Smooth muscle cell of bladder (primary cell): ENCODE data around the gene GLI1. TPM values are rescaled to one million over a fixed set of nuclear protein-coding genes. Genes with fewer than 3 reads are reported as not detected.

Experiments used
- total RNA-seq: library from RNA; depleted of rRNA; stranded (reverse); fragments of >200 nt; gene quantifications from 2 replicates; pipeline ENCODE4 v1.2.3, GENCODE V29; 2014

GLI1 gene
- total RNA-seq = 0.18 and 0.71 TPM in 2 replicates

GRCh38 chr12:57459750-57460467 lies at the start of gene GLI1:
GLI1 (plus strand) TSS chr12:57459785; CDS start chr12:57463692, 3,907 bp downstream.

GRCh38 chr12:57430931-57431566 lies 28.5 kb upstream of the GLI1 start, which contains the start of gene R3HDM2:
R3HDM2 (minus strand) TSS chr12:57431043; CDS start chr12:57310428, 120,615 bp downstream.

GRCh38 chr12:57434517-57435223 lies 24.9 kb upstream of the GLI1 start, which contains the start of gene INHBC:
INHBC (plus strand) TSS chr12:57434784; CDS start chr12:57434887, 103 bp downstream.

GRCh38 chr12:57454566-57455373 lies 4.8 kb upstream of the GLI1 start, which contains the start of gene INHBE:
INHBE (plus strand) TSS chr12:57455307; CDS start chr12:57455537, 230 bp downstream.

GRCh38 chr12:57479376-57480115 lies 20.0 kb downstream of the GLI1 start, which contains the start of gene ARHGAP9:
ARHGAP9 (minus strand) TSS chr12:57479866; CDS start chr12:57479406, 460 bp downstream.

GRCh38 chr12:57487597-57488401 lies 28.2 kb downstream of the GLI1 start, which contains the start of gene MARS1:
MARS1 (plus strand) TSS chr12:57488068; CDS start chr12:57488091, 23 bp downstream.

GRCh38 chr12:57520053-57520818 lies 60.7 kb downstream of the GLI1 start, which contains the start of gene DDIT3:
DDIT3 (minus strand) TSS chr12:57520514; CDS start chr12:57517406, 3,108 bp downstream.

Other genes starting within 250 kb of the GLI1 start
- gene NXPH4, start 243.0 kb upstream of the GLI1 start, total RNA-seq = 0.28 and 0.65 TPM in 2 replicates
- 223 and 313 TPM in 2 replicates for gene SHMT2, start 230.1 kb upstream of the GLI1 start, total RNA-seq
- gene STAC3, start 208.6 kb upstream of the GLI1 start, total RNA-seq = 0.14 and 0.37 TPM in 2 replicates
- 8.0 and 9.0 TPM in 2 replicates for gene R3HDM2, start 28.7 kb upstream of the GLI1 start, total RNA-seq
- gene INHBC, start 25.0 kb upstream of the GLI1 start, total RNA-seq = not detected in 2 replicates
- 9.0 and 12.7 TPM in 2 replicates for gene INHBE, start 4.5 kb upstream of the GLI1 start, total RNA-seq
- gene ARHGAP9, start 20.1 kb downstream of the GLI1 start, total RNA-seq = 0.09 and 0.28 TPM in 2 replicates
- 181 and 241 TPM in 2 replicates for gene MARS1, start 28.3 kb downstream of the GLI1 start, total RNA-seq
- 70.8 and 124 TPM in 2 replicates for gene DDIT3, start 60.7 kb downstream of the GLI1 start, total RNA-seq
- gene MBD6, start 63.0 kb downstream of the GLI1 start, total RNA-seq = 3.6 and 5.5 TPM in 2 replicates
- 68.8 and 71.7 TPM in 2 replicates for gene DCTN2, start 87.4 kb downstream of the GLI1 start, total RNA-seq
- 0.09 and 0.14 TPM in 2 replicates for gene KIF5A, start 90.3 kb downstream of the GLI1 start, total RNA-seq
- 8.6 and 8.8 TPM in 2 replicates for gene PIP4K2C, start 131.4 kb downstream of the GLI1 start, total RNA-seq
- 8.8 and 11.5 TPM in 2 replicates for gene DTX3, start 145.0 kb downstream of the GLI1 start, total RNA-seq
- 22.3 and 40.6 TPM in 2 replicates for gene ARHGEF25, start 151.7 kb downstream of the GLI1 start, total RNA-seq
- 0.55 and 0.85 TPM in 2 replicates for gene B4GALNT1, start 173.4 kb downstream of the GLI1 start, total RNA-seq
- gene OS9, start 234.3 kb downstream of the GLI1 start, total RNA-seq = 180 and 267 TPM in 2 replicates